Panc1 (cell line): Measurements from ENCODE around the gene RASL10A. TPM values are rescaled to one million over a fixed set of nuclear protein-coding genes. Genes with fewer than 3 reads are reported as not detected.

Experiments used
- ATAC-seq: fragments of 200-7000 bp; cut with Tn5 transposase; 2 replicates; pipeline ENCODE4 v1.9.1; 2020; ENCODE audit warnings: mild to moderate bottlenecking, moderate library complexity
- BruUV-seq: library from RNA; stranded (reverse); fragments of 400-500 nt; replicated peaks from 2 replicates; lab custom pipeline; 2021; lab: Mats Ljungman, UMichigan
- CTCF ChIA-PET: fragments of 300-600 bp; sonication (Branson Sonifier 250); formaldehyde crosslinking; loops from one replicate; lab custom pipeline; 2022; ENCODE audit warnings: antibody characterized with exemption; lab: Charles Lee
- POLR2A ChIA-PET: fragments of 300-600 bp; sonication (Branson Sonifier 250); formaldehyde crosslinking; loops from one replicate; lab custom pipeline; 2022; ENCODE audit warnings: antibody characterized with exemption; lab: Charles Lee
- DNase-seq: peaks from one replicate; pipeline ENCODE4 v3.0.0-alpha.2; 2010; ENCODE audit warnings: low read depth, low spot score
- H3K27ac ChIP-seq: 2 replicates; pipeline ENCODE4 v1.5.1; 2011; ENCODE audit warnings: mild to moderate bottlenecking, low read length, inconsistent platforms
- H3K27me3 ChIP-seq: fragments of 200-500 bp; sonication (Bioruptor generic); 2 replicates; pipeline ENCODE4 v1.6.0; 2014; ENCODE audit warnings: low read length, inconsistent platforms; ENCODE audit not compliant: control insufficient read depth, insufficient read depth
- H3K36me3 ChIP-seq: fragments of 200-500 bp; sonication (Bioruptor generic); 2 replicates; pipeline ENCODE4 v1.5.1; 2014; ENCODE audit warnings: inconsistent platforms, mild to moderate bottlenecking, low read length, moderate library complexity; ENCODE audit not compliant: control insufficient read depth, insufficient read depth
- H3K4me1 ChIP-seq: 2 replicates; pipeline ENCODE4 v1.5.1; 2011; ENCODE audit warnings: inconsistent platforms, mild to moderate bottlenecking, low read length, moderate library complexity; ENCODE audit not compliant: control insufficient read depth, insufficient read depth
- H3K4me3 ChIP-seq, 2 experiments: 2 replicates each; pipeline ENCODE4 v1.5.1; 2011 to 2012; ENCODE audit warnings: low read depth in 2 of 2, low read length in 2 of 2, mild to moderate bottlenecking in 2 of 2, inconsistent platforms in 1 of 2, moderate library complexity in 1 of 2
- H3K9me3 ChIP-seq: fragments of 200-500 bp; sonication (Bioruptor generic); 2 replicates; pipeline ENCODE4 v1.5.1; 2014; ENCODE audit warnings: low read depth, mild to moderate bottlenecking, inconsistent platforms, low read length, moderate library complexity; ENCODE audit not compliant: control insufficient read depth, insufficient read depth
- CTCF ChIP-seq: fragments of 450-650 bp; IDR thresholded peaks from 2 replicates; pipeline ENCODE4 v1.5.1; 2017; ENCODE audit warnings: mild to moderate bottlenecking
- POLR2AphosphoS5 ChIP-seq: IDR thresholded peaks from 2 replicates; pipeline ENCODE4 v1.6.1; 2012; ENCODE audit warnings: mild to moderate bottlenecking, low read depth, low read length, moderate library complexity
- REST ChIP-seq, 2 experiments: IDR thresholded peaks; 2 replicates each; pipeline ENCODE4 v1.6.1; 2011 to 2012; ENCODE audit warnings: low read depth in 2 of 2, control low read depth in 1 of 2, low read length in 1 of 2, mild to moderate bottlenecking in 1 of 2, moderate library complexity in 1 of 2; ENCODE audit not compliant: insufficient read depth in 1 of 2
- SIN3A ChIP-seq: IDR thresholded peaks from 2 replicates; pipeline ENCODE4 v1.6.1; 2012; ENCODE audit warnings: low read depth, mild to moderate bottlenecking, low read length, moderate library complexity, borderline replicate concordance; ENCODE audit not compliant: insufficient read depth
- TCF7L2 ChIP-seq: IDR thresholded peaks from 2 replicates; pipeline ENCODE4 v1.6.1; 2011; ENCODE audit warnings: mild to moderate bottlenecking, low read depth, low read length, inconsistent platforms
- in situ Hi-C: cut with HindIII; loops from 2 replicates; pipeline ENCODE4 v1.10.0; 2016; ENCODE audit warnings: low sequenced_read_pairs, low pct_unique_long_range_greater_than_20kb
- intact Hi-C: fragments of 100-400 bp; cut with micrococcal nuclease; formaldehyde crosslinking; loops from one replicate; pipeline ENCODE4 v1.10.0; 2022; ENCODE audit not compliant: unreplicated experiment
- total RNA-seq: library from RNA; stranded (reverse); gene quantifications from one replicate; pipeline ENCODE4 v1.2.1, GENCODE V29; 2021; ENCODE audit not compliant: unreplicated experiment

RASL10A gene
- total RNA-seq, 1 experiment from 2014 or later = 2.6 TPM

GRCh38 chr22:29313576-29314466, 1.7 kb downstream of the RASL10A start:
- H3K4me3 ChIP-seq = peak overlapping the region in 1 of 2 experiments; percentile 36; a peak in 1 of 4 replicates
- CTCF ChIA-PET = interaction anchor here (0.6 kb wide), 1 partner anchor 13 kb away, joined by 5 read pairs; no protein-coding TSS in a partner anchor
- TF ChIP-seq CTCF = no peak
- TF ChIP-seq REST (IDR thresholded peaks at IDR 0.05; ENCODE audit: insufficient read depth in 1 of 2, low read depth in 2 of 2, low read length in 1 of 2) = no peak
- no peak for TF ChIP-seq SIN3A
- TF ChIP-seq POLR2AphosphoS5 = no peak
- TF ChIP-seq TCF7L2 = no peak

DNA sequence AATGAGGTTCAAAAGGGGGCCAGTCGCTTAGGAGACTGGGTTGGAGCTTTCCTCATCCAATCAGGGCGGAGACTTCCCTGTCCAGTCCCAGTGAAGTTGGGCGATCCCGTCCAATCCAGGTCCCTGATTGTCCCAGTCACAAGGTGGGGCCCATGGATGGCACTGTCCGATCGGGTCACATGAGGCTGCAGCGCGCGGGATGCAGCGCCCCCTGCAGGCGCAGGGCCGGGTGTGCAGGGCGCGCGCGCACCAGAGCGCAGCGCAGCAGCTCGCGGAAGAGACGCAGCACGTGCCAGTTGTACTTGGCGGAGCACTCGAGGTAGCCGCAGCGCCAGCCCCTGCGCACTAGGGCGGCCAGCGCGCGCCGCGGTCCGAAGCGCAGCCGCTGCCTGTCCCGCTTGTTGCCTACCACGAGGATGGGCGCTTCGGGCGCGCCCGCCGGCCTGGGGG, 2.3 kb downstream of the RASL10A start:
- intact Hi-C loops (no loop called here), in situ Hi-C loops (no loop called here)
- Histone ChIP-seq H3K4me1 (peaks cover 18% of the 10 kb centered on the region), H3K27me3 (no peaks in the 10 kb centered on the region), H3K4me3 (no peak overlapping the region), H3K36me3 (no peaks in the 10 kb centered on the region), H3K27ac (no peak overlapping the region), H3K9me3 (no peaks in the 10 kb centered on the region)
- POLR2A ChIA-PET = no interaction called here
- BruUV-seq = no TSS peak
- ATAC-seq = no peak
- CTCF ChIA-PET = no interaction called here
- no peak for TF ChIP-seq POLR2AphosphoS5
- TF ChIP-seq SIN3A = no peak
- TF ChIP-seq CTCF = peak; percentile 75
- no peak for TF ChIP-seq TCF7L2
- TF ChIP-seq REST (IDR thresholded peaks at IDR 0.05; ENCODE audit: insufficient read depth in 1 of 2, low read depth in 2 of 2, low read length in 1 of 2) = no peak
- DNase-seq = no peak

More at GRCh38 chr22:29313576-29314466, 1.7 kb downstream of the RASL10A start:
- POLR2A ChIA-PET = no interaction called here
- intact Hi-C loops (no loop called here), in situ Hi-C loops (no loop called here)
- H3K36me3 ChIP-seq = no peaks in the 10 kb centered on the region
- H3K4me1 ChIP-seq = peaks cover 14% of the 10 kb centered on the region
- no peak for DNase-seq
- BruUV-seq = no TSS peak
- no peak for ATAC-seq
- H3K27me3 ChIP-seq = no peaks in the 10 kb centered on the region
- H3K9me3 ChIP-seq = no peaks in the 10 kb centered on the region
- H3K27ac ChIP-seq = no peak overlapping the region
